Measurements from ENCODE around the gene CKS2.
"Not testable (repeated sequence)": the region's sequence is repeated elsewhere in the genome, so short reads cannot be mapped to it uniquely, and the experiment has no call there.

Gene CKS2

DNA sequence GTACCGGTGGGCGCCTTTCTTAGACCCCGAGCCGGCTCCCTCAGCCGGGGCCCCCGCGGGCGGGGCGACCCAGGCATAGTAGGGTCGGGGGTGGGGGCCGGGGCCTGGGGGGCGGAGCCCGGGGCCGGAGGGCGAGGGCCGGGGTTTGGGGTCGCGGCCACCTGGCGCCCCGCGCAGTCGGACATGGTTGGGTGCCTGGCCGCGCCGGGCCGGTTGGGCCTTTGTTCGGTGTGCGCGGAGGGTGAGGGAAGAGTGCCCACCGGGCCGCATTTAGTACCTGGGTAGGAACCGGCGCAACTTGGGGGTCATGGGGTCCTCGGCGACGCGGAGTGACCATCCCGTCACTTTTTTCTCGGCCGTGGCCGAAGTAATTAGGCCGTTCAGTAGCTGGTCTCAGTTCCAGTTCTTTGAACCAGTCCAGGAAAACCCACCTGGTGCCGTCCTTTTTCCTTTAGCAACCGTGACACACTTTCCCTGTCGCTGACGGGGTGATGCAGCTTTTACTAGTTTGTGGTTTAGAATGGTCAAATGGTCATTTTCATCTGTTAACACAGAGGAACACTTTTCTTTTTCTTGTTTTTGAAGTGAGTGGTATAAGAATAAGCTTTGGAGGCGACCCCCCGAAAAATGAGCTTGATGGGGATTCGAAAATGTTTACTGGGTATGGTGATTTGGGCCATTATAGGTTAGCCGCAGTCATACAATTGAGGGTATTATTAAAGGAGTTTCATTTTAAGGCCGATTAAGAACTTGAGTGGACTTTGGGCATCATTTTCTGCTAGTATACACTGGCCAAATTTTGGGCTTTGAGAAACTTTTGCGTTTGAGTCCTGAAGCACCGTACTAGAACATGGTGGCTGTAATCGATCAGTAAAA lies 589 bp downstream of the CKS2 start:
- peak; percentile 46 for DNase-seq

DNA sequence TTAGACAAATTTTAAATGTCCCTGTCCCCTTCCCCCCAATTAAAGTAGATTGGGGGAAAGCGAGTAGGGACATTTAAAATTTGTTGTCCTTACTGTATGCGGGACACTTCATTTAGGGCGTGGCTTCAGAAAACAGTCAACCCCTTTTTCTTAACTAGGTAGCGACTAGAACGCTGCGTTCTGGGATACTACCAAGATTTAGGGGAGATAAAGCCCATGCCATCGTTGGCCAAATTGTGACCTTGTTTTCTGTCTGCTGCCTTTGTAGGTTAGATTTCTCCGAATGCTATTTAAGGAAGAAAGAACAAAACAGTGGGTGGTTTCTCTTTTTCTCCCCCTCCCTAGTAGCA lies 1.2 kb downstream of the CKS2 start:
- DNase-seq: peak; percentile 20

DNA sequence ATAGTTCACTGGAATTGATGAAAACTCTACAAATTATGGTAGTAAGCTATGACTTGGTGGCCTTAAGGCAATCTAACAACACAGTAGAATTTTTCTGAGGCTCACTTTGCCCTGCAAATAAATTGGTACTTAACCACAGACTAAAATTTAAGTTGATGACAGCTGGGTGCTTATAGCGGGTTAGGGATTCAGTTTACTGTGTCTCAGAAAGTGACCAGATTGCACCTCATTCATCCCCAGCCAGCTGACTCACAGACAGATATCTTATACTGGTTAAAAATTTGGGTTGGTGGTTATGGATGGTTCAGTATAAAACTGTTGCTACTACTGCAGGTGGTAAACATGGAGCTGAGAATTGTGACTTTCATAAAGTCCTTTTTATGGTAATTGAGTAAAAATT lies 2.8 kb downstream of the CKS2 start:
- no peak for DNase-seq

DNA sequence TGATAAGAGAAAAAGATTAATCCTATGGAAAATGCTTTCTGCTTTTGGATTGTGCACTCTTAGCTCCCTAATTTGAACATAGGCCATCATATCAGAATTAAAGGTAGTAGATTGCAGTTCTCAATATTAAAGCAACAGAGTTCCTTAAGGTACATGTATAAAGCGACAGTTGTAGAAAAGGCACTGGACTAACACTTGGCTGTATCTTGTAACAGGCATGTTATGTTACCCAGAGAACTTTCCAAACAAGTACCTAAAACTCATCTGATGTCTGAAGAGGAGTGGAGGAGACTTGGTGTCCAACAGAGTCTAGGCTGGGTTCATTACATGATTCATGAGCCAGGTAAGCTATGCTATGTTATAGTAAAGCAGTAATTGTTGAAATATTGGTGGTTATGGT lies 4.0 kb downstream of the CKS2 start:
- no peak for DNase-seq

DNA sequence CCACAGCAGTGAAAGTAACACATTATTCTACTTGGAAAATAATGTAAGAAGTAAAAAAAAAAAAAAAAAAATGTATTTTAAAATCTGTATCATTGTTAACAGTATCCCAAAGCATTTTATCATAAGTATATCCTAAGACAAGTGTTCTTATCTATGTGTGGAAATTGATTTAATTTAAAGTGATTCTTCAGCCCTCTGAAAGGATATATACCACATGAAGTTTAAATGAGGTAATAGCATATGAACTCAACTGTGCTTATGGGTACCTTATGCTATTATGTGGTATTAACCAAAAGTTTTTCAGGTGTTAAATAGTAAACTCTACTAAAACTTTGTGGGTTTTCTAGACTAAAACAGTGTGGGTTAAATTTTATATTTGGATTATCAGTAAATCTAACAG lies 4.5 kb downstream of the CKS2 start:
- no peak for DNase-seq

DNA sequence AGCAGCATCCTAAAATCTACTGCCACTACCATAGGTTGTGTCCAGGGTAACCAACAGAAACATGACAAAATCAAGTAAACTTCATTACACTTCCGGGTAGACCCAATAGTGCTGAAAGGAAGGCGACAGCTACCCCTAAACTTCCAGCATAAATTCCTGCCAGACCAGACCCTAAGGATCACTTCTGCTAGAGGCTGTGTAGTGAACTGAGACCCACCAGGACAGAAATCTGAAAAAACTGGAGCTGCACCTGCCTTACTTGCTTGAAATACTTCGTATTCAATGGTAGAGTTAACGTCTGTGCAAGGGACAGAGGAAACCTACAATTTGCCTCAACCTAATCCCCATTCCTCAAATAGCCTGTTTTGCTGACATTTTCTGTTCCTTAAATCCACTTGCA lies 6.3 kb downstream of the CKS2 start:
- no peak for DNase-seq

DNA sequence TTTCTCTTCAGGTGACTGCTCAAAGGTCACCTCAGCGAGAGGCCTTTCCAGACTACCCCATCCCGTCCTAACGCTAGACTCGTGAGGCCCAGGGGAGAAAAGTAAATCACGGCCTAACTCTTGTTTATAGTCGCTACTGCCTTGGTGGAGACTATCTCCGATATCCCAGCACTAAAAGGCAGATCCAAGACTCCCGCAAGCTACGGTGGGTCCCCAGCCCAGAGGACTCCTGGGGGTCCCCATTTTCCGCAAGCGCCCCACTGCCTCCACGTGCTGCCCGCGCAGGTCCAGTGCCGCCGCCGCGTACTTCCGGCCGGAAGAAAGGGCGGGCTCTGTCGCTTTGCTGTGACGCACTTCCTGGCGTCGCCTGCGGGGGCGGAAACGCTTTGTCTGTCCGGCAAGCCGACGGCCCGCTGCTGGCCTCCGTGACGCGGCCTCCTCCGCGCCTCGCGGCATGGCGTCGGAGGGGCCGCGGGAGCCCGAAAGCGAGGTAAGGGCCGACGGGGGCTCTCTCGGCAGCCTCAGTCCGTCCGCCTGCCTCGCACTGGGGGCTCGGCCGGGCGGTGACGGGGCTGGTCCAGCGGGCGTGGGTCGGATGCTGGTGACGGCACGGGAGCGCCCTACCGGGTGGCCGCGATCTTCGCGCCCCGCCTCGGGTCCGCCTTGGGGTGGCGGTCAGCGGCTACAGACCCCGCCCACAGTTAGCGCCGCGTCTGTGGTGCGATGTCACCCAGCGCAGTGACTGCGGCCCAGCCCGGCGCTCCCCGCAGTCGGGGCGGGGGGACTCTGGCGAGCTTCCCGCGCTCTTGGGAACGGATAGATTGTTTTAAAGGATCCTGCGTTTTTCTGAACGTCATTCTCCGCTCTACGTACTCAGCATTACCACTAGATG lies 7.4 kb downstream of the CKS2 start, which contains the start of gene SECISBP2:
Gene SECISBP2 (plus strand): TSS at position 378 of the 892 bp plus-strand sequence. CDS start 77 bp downstream, at position 455.
- peak; percentile 99 for DNase-seq

DNA sequence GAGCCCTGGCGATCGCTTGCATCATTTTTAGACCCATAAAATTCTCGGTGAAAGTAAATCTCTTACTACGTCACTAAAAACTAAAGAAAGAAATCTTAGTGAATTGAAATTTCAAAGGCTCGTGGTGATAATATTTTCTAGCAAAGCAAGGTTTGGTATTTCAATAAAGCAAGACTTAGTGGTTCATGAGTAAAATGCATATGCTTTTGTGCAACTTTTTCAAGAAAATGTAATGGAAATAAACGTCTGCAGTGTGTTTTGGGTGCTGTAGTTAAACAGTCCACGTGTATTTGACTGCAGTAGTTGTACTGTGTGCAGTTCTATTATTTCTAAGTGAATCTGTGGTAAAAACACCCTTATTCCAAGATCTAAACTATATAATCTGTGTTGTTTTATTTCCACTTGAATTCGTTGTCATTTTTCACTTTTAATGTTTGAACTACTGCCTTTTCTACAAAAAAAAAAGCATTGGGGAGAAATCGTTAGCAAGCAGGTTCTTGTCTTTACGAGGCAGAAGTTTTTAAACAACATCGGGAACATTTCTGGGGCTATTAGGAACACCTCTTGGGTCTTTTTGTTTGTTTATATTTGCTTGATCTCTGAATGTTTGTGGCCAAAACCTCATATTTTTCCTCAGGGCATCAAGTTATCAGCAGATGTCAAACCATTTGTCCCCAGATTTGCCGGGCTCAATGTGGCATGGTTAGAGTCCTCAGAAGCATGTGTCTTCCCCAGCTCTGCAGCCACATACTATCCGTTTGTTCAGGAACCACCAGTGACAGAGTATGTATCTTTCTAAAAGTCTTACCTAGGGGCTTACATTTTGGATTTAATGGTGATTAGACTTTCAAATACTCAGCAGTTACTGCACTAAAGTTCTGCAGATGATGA lies 8.3 kb downstream of the CKS2 start:
- DNase-seq: peak; percentile 10

DNA sequence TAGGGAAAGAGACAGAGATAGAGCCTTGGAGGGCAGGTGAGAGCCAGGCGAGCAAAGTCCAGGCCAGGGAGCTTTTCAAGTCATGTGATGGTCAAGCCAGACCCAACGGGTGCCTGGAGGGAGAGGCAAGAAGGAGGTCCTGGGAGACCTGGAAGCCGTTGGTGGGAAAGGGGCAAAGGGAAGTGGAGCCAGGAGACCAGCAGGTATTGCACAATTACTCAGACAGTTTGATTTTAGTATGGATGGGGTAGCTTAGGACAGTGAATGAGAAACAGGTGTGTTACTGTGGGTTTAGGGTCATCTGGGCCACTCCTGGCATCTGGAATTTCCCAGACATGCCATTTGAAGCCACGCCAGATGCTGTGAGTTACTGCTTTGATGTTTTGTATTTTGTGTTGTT lies 12.4 kb downstream of the CKS2 start:
- DNase-seq: no peak

DNA sequence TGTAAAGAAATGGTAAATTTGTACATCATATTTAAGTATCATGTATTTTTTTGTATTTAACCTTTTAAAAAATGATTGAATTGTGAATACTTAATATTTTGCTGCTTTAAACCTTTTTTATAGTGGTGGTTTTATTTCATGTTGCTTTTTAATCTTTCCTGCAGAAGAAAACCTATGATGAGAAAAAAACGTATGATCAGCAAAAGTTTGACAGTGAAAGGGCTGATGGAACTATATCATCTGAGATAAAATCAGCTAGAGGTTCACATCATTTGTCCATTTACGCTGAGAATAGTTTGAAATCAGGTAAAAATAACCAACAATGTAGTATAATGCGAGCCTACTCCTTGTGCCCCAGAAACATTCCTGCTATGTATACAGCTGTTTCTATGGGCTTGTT lies 14.7 kb downstream of the CKS2 start:
- no peak for DNase-seq

DNA sequence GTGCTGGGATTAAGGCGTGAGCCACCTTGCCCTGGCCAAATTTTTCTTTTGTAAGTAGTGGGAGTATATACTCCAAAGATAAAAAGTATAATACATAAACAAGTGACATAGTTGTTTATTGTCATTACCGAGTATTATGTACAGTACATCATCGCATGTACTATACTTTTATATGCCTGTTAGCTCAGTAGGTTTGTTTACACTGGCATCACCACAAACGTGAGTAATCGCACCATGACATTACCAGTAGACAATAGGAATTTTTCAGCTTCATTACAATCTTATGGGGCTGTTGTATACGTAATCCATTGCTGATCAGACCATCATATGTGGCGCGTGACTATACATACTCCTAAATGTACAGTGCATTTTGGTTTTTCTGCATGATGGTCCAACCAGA lies 17.1 kb downstream of the CKS2 start:
- no peak for DNase-seq

DNA sequence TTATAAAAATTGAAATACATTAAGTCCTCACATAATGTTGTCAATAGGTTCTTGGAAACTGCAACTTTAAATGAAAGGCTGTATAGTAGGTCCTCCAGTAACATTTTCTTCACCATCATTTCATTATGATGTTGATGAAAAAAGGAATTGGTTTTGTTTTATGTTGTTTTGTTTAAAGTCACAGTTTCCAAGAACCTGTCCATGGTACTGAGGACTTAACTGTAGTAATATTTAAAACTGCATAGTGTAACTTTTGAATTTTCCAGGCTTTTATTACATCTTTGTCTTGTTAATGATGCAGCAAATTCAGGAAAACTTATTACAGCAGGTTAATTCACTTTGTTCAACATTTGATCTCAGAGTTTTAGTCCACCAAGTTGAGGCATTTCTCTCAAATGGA lies 18.9 kb downstream of the CKS2 start:
- no peak for DNase-seq

DNA sequence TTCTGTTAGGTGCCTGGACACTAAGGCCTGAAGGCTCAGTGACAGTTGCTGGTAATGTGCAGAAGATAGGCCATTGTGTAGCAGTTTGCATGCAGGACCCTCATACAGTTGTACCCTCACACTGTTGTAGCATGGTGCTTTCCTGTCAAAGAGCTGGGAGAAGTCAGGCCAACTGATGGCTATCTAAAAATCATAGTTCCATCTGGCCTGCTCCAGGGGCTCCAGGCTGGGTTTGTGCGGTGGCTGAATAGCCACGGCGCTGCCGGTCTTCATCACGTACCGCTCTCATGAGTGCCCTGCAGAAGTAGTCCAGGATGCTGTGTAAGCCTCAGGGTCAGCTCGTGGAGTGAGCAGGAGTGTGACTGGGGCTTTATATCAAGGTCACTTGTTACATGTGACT lies 19.5 kb downstream of the CKS2 start:
- DNase-seq: no peak

DNA sequence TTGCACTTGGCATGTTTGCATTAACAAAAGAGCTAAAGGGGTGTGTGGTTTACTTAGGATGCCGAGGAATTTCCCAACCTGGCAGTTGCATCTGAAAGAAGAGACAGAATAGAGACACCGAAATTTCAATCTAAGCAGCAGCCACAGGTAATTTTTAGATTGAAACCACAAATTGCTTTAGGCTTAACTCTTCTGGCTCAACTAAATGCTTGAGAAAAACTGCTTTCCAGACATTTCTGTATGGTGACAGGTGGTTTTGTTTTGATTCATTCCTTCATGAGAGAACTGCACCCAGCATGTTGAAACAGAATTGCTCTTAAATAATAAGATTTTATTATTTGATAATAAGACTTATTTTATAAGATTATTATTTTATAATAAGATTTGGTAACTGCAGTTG lies 28.8 kb downstream of the CKS2 start:
- DNase-seq: no peak

DNA sequence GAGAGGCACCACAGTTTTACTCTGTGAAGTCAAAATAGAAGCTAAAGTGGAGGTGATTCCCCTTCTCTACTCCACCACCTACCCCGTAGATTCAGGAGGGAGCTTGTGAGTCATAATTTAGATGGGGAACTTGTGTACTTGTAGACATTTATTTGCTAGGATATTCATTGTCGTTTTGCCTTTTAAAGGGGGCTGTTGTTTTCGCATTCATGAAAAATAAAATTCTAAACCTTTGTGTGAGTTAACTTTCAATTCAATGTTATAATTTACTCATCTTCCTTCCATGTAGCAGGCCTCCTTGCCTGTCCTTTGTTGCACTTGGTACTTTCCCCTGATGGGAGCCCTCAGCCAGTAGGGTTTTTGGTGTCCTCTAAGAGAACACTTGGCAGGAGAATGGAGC lies 29.3 kb downstream of the CKS2 start:
- no peak for DNase-seq

DNA sequence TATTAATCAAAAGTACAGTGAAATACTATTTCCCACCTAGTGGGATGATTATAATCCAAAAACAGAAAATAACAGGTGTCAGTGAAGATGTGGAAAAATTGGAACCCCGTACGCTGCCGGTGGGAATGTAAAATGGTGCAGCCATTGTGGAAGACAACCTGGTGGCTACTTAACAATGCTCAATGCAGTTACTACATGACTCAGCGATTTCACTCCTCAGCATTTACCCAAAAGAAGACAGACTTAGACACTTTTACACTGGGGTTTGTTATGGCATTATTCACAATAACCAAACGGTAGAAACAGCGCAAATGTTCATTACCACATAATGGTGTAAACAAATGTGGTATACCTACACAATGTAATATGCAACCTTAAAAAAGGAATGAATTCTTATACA lies 31.2 kb downstream of the CKS2 start:
- no peak for DNase-seq

DNA sequence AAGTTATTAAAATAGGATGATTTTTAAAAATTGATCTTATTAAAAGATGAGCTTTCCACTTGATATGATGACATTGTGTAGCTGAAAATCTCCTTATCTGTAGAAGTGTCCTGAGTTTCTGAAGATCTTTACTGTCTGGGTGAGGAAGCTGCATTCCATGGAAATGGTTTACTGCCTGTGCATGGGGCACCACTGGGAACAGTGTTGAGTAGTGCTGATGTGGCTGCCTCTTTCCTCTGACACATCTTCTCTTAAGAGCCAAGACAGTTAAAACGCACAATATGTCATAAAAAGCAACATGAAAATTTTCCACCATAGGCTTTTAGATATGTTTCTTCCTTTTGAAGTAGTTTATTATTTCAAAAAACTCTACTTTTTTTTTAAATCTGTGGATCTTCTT lies 32.0 kb downstream of the CKS2 start:
- DNase-seq: no peak

DNA sequence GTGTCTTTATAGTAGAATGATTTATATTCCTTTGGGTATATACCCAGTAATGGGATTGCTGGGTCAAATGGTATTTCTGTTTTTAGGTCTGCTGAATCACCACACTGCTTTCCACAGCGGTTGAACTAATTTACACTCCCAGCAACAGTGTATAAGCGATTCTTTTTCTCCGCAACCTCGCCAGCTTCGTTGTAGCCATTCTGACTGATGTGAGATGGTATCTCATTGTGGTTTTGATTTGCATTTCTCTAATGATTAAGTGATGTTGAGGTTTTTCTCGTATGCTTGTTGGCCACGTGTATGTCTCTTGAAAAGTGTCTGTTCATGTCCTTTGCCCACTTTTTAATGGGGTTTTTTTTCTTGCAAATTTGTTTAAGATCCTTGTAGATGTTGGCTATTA lies 32.8 kb downstream of the CKS2 start:
- not testable (repeated sequence) for DNase-seq

DNA sequence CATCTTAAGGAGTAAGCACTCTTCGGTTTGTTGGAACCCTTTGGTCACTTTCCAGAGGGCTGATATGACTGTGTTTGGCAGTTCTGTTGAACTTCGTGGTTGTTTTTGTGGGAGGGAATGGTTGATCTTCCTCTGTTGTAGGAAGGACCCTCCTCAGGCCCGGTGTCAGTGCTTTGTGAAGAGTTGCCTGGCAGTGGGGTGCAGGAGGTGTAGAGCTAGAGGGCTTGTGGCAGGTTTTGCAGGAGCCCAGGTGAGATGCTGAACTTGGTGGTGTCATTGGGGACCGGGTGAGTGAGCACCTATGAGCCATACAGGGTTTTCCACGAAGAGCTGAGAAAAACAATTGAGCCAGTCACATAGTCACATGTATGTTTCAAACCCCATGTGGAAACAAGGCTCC lies 34.5 kb downstream of the CKS2 start:
- no peak for DNase-seq

DNA sequence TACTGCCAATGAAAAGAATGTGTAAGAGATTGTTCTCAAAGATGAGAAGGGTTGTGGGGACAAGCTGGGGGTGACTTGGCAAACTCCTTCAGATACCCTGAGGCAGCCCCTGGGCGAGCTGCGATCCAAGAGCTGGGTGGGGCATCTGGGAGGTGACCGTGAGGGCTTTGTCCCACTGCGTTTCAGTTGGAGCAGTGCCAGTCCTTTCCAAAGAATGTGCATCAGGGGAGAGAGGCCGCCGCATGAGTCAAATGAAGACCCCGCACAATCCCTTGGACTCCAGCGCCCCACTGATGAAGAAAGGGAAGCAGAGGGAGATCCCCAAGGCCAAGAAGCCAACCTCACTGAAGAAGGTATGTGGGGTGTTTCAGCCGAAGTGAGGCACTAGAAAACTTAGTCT lies 35.7 kb downstream of the CKS2 start:
- DNase-seq: no peak

DNA sequence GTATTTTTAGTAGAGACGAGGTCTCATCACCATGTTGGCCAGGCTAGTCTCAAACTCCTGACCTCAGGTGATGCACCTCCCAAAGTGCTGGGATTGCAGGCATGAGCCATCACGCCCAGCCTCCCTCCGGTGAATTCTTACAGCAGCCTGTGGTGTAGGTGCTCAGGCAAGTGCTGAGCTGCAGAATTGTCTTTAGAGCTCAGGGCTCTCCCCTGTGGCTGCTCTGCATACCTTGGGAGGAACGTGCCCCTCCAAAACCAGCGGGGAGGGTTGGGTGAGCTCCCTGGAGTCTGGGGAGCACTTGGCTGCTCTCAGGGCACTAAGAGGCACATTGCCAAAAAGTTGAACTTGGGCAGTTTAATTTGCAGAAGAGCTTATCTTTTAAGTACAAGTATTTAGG lies 36.7 kb downstream of the CKS2 start:
- DNase-seq: no peak

DNA sequence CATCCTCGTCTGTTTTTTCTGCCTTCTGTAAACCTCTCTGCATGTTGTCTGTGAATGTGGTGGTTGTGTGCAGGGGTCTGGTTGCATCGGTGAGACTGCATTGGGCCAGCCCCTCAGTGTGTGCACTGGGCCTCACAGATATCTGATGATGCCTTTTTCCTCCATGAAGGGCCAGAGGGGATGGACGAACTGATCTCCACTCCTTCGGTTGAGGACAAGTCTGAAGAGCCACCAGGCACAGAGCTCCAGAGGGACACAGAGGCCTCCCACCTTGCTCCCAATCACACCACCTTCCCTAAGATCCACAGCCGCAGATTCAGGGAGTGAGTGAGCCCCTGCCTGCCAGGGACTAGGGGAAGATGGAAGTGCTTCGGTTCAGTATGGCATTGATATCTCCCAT lies 38.6 kb downstream of the CKS2 start:
- DNase-seq: no peak

DNA sequence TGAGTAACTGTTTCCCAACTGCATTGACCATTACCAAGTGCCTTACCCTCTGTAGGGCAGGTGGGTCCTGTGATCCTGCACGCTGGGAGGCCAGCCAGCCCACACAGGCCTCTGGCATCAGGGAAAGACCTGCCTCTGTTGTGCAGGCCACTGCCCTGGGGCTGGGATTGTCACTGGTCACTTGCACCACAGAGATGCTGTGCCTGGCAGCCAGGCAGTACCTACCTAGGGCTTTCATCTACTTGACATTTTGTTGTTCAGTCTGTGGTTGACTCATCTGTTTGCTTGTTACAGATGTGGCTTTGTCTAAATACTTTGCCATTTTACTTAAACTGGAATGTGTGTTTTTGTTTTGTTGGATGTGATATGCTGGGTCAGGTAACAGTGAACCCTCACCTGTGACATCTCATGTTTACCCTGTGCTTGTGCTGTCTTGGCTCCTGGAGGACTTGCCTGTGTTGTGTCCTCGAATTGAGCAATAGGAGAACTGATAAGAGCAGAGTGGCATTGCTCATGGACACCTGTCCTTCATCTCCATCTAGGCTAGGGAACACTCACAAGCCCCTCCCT lies 40.1 kb downstream of the CKS2 start:
- DNase-seq: no peak
